HepG2 (cell line): ENCODE measurements around the gene SLCO4A1. TPM values are rescaled to one million over a fixed set of nuclear protein-coding genes. Genes with fewer than 3 reads are reported as not detected.

Experiments
- FOXO1 ChIP-seq: sonication (generic); formaldehyde crosslinking; IDR thresholded peaks from 2 replicates; pipeline ENCODE4 v1.4.0; 2020; ENCODE audit warnings: missing genetic modification reagents
- GABPA ChIP-seq, 2 experiments: IDR thresholded peaks; 2 replicates each; pipeline ENCODE4 v1.6.1; 2011 to 2016; ENCODE audit warnings: low read depth in 2 of 2, low read length in 1 of 2, missing biosample characterization in 1 of 2, missing genetic modification characterization in 1 of 2
- GATAD1 ChIP-seq: IDR thresholded peaks from 2 replicates; pipeline ENCODE4 v1.6.1; 2016; ENCODE audit warnings: missing genetic modification reagents, missing compliant biosample characterization
- HES4 ChIP-seq: sonication (generic); formaldehyde crosslinking; IDR thresholded peaks from 2 replicates; pipeline ENCODE4 v1.9.0; 2021; ENCODE audit warnings: mild to moderate bottlenecking, missing genetic modification reagents, borderline replicate concordance
- HMGXB3 ChIP-seq: sonication (generic); formaldehyde crosslinking; IDR thresholded peaks from 2 replicates; pipeline ENCODE4 v1.4.0; 2020; ENCODE audit warnings: missing genetic modification reagents, borderline replicate concordance
- ISL2 ChIP-seq: sonication (generic); formaldehyde crosslinking; IDR thresholded peaks from 2 replicates; pipeline ENCODE4 v1.5.0; 2020; ENCODE audit warnings: missing genetic modification reagents
- KDM6A ChIP-seq: IDR thresholded peaks from 2 replicates; pipeline ENCODE4 v1.6.1; 2016; ENCODE audit warnings: low read depth
- MXI1 ChIP-seq: IDR thresholded peaks from 3 replicates; pipeline ENCODE4 v1.6.1; 2012; ENCODE audit warnings: low read depth, low read length, inconsistent platforms, borderline replicate concordance
- NR2F1 ChIP-seq, 2 experiments: fragments of 450-650 bp in 1 of 2; formaldehyde crosslinking in 1 of 2; IDR thresholded peaks; 2 replicates each; pipeline versions ENCODE4 v1.5.0 to v1.6.1; 2016 to 2020; ENCODE audit warnings: mild to moderate bottlenecking in 1 of 2, missing compliant biosample characterization in 1 of 2, missing genetic modification reagents in 1 of 2, moderate library complexity in 1 of 2
- RAD21 ChIP-seq: fragments of 450-650 bp; formaldehyde crosslinking; IDR thresholded peaks from 2 replicates; pipeline ENCODE4 v1.5.0; 2020; ENCODE audit warnings: mild to moderate bottlenecking
- RERE ChIP-seq: IDR thresholded peaks from 2 replicates; pipeline ENCODE4 v1.6.1; 2016; ENCODE audit warnings: low read depth, missing genetic modification reagents, missing compliant biosample characterization
- REXO4 ChIP-seq: sonication (generic); formaldehyde crosslinking; IDR thresholded peaks from 2 replicates; pipeline ENCODE4 v1.8.0; 2022; ENCODE audit warnings: missing genetic modification reagents, mild to moderate bottlenecking, borderline replicate concordance
- SKI ChIP-seq: fragments of 450-650 bp; IDR thresholded peaks from one replicate; pipeline ENCODE4 v1.6.1; 2018; ENCODE audit warnings: mild to moderate bottlenecking; ENCODE audit not compliant: partially characterized antibody
- TCF7 ChIP-seq: sonication (generic); IDR thresholded peaks from 2 replicates; pipeline ENCODE4 v1.6.1; 2016; ENCODE audit warnings: antibody characterized with exemption, low read depth
- TOE1 ChIP-seq: sonication (generic); formaldehyde crosslinking; IDR thresholded peaks from 2 replicates; pipeline ENCODE4 v1.4.0; 2020; ENCODE audit warnings: mild to moderate bottlenecking, missing genetic modification reagents
- ZNF644 ChIP-seq: IDR thresholded peaks from 2 replicates; pipeline ENCODE4 v1.6.1; 2016; ENCODE audit warnings: low read depth
- ZNF781 ChIP-seq: sonication (generic); formaldehyde crosslinking; IDR thresholded peaks from 2 replicates; pipeline ENCODE4 v1.5.1; 2020; ENCODE audit warnings: borderline replicate concordance, mild to moderate bottlenecking, missing genetic modification reagents; ENCODE audit errors: not compliant biosample characterization
- polyA plus RNA-seq, 8 experiments: library from polyadenylated mRNA; depleted of rRNA in 3 of 8; stranded (reverse) in 7 of 8; unstranded in 1 of 8; fragments of >200 nt; fragmentation: Illumina TruSeq in 4 of 8; extraction: Trizol in 4 of 8; gene quantifications; 2 replicates each; pipeline versions ENCODE4 v1.2.1 to v1.2.3, GENCODE V29; 2011 to 2016; ENCODE audit warnings: low read depth in 4 of 8, missing spikeins in 1 of 8, mixed read lengths in 1 of 8; ENCODE audit not compliant: insufficient read depth in 1 of 8
- total RNA-seq, 5 experiments: library from RNA; depleted of rRNA; stranded (reverse); fragments of >200 nt; fragmentation: Illumina TruSeq; extraction: Trizol; gene quantifications; 2 replicates each; pipeline ENCODE4 v1.2.3, GENCODE V29; 2016; ENCODE audit warnings: low read depth in 1 of 5
- TF ChIP-seq, protein P1 (sequence below): sonication (generic); formaldehyde crosslinking; IDR thresholded peaks from 2 replicates; pipeline ENCODE4 v1.4.0; 2020; ENCODE audit warnings: missing genetic modification reagents

SLCO4A1 gene
- total and polyA plus RNA-seq, 2 of the 13 experiments (the other 11 are each of a cell fraction or from before 2014, with no cell fraction given), result 55.5 to 112 TPM

DNA sequence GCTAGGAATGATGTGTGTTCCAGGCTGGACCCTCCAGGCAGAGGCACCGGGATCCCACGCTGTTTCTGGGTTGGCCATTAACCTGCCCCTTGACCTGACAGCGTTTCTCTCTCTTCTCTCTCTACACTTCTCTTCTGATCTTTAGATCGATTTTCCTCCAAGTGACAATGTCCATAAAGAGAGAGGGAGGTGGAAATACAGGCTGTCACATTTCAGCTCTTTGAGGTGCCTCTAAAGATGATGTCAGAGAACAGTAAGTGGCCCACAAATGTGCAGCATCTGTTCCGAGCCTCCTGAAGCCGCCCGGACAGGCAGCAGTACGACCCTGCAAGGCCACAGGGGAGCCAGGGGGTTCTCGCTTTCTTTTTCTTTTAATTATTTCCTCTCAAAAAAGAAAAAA lies 2.5 kb upstream of the SLCO4A1 start (continued):
- TF ChIP-seq, protein P1, sequence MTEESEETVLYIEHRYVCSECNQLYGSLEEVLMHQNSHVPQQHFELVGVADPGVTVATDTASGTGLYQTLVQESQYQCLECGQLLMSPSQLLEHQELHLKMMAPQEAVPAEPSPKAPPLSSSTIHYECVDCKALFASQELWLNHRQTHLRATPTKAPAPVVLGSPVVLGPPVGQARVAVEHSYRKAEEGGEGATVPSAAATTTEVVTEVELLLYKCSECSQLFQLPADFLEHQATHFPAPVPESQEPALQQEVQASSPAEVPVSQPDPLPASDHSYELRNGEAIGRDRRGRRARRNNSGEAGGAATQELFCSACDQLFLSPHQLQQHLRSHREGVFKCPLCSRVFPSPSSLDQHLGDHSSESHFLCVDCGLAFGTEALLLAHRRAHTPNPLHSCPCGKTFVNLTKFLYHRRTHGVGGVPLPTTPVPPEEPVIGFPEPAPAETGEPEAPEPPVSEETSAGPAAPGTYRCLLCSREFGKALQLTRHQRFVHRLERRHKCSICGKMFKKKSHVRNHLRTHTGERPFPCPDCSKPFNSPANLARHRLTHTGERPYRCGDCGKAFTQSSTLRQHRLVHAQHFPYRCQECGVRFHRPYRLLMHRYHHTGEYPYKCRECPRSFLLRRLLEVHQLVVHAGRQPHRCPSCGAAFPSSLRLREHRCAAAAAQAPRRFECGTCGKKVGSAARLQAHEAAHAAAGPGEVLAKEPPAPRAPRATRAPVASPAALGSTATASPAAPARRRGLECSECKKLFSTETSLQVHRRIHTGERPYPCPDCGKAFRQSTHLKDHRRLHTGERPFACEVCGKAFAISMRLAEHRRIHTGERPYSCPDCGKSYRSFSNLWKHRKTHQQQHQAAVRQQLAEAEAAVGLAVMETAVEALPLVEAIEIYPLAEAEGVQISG (CRISPR knock-in tag), result 0 out of 2 replicates have a peak, but pooled peaks have one; percentile 54
- TF ChIP-seq TOE1 (CRISPR knock-in tag) (0 out of 2 replicates have a peak, but pooled peaks have one; percentile 58), KDM6A (CRISPR knock-in tag) (peak; percentile 88), TCF7 (peak; percentile 94), MXI1 (peak; percentile 36; the same call in 1 of the 3 replicates), NR2F1 (CRISPR knock-in tag; IDR thresholded peaks at IDR 0.05) (peak; percentile 93 to 99), FOXO1 (CRISPR knock-in tag) (peak; percentile 75; the same call in 1 of the 2 replicates), ZNF644 (peak; percentile 51; the same call in 1 of the 2 replicates), HES4 (CRISPR knock-in tag) (no peak), RERE (CRISPR knock-in tag) (peak; percentile 71), ZNF781 (peak; percentile 25), REXO4 (no peak), RAD21 (CRISPR knock-in tag) (no peak), GABPA (IDR thresholded peaks at IDR 0.05; ENCODE audit: low read depth, low read length) (no peak), GABPA (CRISPR knock-in tag; IDR thresholded peaks at IDR 0.05; ENCODE audit: low read depth) (peak; percentile 54; the same call in 1 of the 2 replicates), SKI (peak; percentile 16), ISL2 (CRISPR knock-in tag) (peak; percentile 88), GATAD1 (CRISPR knock-in tag) (peak; percentile 69), HMGXB3 (peak; percentile 68; the same call in 1 of the 2 replicates)
